Activated CD8-positive, alpha-beta T cell treated with anti-CD3 and anti-CD28 coated beads for 36 hours (primary cell): ENCODE data around the gene FLAD1. TPM values are rescaled to one million over a fixed set of nuclear protein-coding genes. Genes with fewer than 3 reads are reported as not detected.
A peak's percentile ranks its signal among the peaks of the same experiment; 100 is the strongest.

Experiments used
- ATAC-seq: fragments of 200-7000 bp; cut with Tn5 transposase; one replicate; pipeline ENCODE4 v1.10.0; 2021; ENCODE audit warnings: mild to moderate bottlenecking, moderate library complexity
- CTCF ChIA-PET: fragments of 350-600 bp; sonication (Branson Sonifier 250); formaldehyde crosslinking; loops from one replicate; lab custom pipeline; 2021; ENCODE audit warnings: antibody characterized with exemption; lab: Charles Lee
- POLR2A ChIA-PET: fragments of 350-600 bp; sonication (Branson Sonifier 250); formaldehyde crosslinking; loops from one replicate; lab custom pipeline; 2021; ENCODE audit warnings: antibody characterized with exemption; lab: Charles Lee
- DNase-seq: peaks from one replicate; pipeline ENCODE4 v3.0.0-alpha.2; 2020
- H3K27ac Mint-ChIP-seq: one replicate; pipeline ENCODE4 v1.8.0; 2021; ENCODE audit warnings: mild to moderate bottlenecking, mixed read lengths
- H3K27me3 Mint-ChIP-seq: one replicate; pipeline ENCODE4 v1.8.0; 2021; ENCODE audit warnings: mixed read lengths
- H3K36me3 Mint-ChIP-seq: one replicate; pipeline ENCODE4 v1.8.0; 2021; ENCODE audit warnings: low read depth, mixed read lengths
- H3K4me1 Mint-ChIP-seq: one replicate; pipeline ENCODE4 v1.8.0; 2021; ENCODE audit warnings: low read depth, mixed read lengths
- H3K4me3 Mint-ChIP-seq: one replicate; pipeline ENCODE4 v1.8.0; 2021; ENCODE audit warnings: mild to moderate bottlenecking, moderate library complexity, mixed read lengths
- H3K9me3 Mint-ChIP-seq: one replicate; pipeline ENCODE4 v1.8.0; 2021; ENCODE audit warnings: mixed read lengths
- CTCF ChIP-seq: fragments of 200-600 bp; IDR thresholded peaks from one replicate; pipeline ENCODE4 v1.8.0; 2022; ENCODE audit warnings: antibody characterized with exemption, mild to moderate bottlenecking
- intact Hi-C: fragments of 100-400 bp; cut with micrococcal nuclease; formaldehyde crosslinking; loops from one replicate; pipeline ENCODE4 v1.10.0; 2022
- total RNA-seq, 2 experiments: library from RNA; stranded (reverse); gene quantifications; one replicate each; pipeline ENCODE4 v1.2.3, GENCODE V29; 2021

Gene FLAD1
- total RNA-seq, 2 experiments from 2014 or later: 31.5 to 32.9 TPM

DNA sequence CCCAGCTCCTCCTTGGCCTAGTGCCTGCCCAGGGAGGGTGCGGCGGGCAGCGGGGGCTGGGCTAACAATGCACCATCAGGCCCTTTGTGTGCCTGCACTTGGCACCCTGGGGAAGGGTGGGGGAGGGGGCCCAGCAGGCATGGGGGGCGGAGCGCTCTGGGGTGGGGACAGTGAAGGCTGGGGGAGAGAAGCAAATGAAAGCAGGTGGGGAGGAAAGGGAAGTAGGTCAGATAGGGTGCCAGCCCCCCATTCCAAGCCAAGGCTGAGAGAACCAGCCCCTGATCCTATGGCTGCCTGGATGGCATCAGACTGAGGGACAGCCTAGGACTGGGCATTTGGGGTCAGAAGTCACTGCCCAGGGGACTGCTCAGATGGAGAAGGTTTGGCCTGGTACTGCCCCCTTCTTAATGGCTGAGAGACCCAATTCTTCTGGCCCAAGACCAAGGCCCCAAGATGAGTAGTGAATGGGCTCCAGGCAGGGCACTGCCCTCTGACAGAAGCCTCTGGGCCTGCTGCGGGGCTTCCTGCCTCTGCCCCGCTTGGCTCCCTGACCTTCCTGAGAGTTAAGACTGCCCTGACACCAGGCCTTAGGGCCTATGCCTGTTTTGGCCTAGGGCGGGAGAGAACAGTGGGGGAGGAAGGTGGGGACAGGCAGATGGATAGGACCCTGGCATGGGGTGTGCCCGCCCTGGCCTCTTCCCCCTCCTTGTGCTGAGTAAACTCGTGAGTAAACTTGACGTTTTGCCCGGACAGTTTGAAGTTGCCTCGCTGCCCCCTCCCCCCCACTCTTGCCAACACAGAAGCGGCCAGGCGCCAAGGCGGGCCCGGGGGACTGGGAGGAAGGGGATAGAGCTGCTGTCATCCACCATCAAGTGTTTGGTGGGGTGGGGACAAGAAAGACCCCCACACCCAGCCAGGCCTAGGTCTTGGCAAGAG is 22.2 kb downstream of the FLAD1 start:
- intact Hi-C loops: no loop called here
- DNase-seq (peak; percentile 33), ATAC-seq (no peak)
- peak overlapping the region; percentile 85 for H3K4me3 Mint-ChIP-seq
- no peaks in the 10 kb centered on the region for H3K9me3 Mint-ChIP-seq
- peaks cover 52% of the 10 kb centered on the region for H3K4me1 Mint-ChIP-seq
- peak overlapping the region; percentile 92 for H3K27ac Mint-ChIP-seq
- ChIA-PET CTCF (interaction anchor here (0.8 to 2.0 kb wide), 5 partner anchors 12 to 80 kb away, joined by 3 to 14 read pairs (median 3); partner anchors contain the start of genes FLAD1 and PMVK), POLR2A (interaction anchor here (1.4 to 4.0 kb wide), 4 partner anchors 8 to 29 kb away, joined by 4 to 24 read pairs (median 6); partner anchors contain the start of gene FLAD1)
- peaks cover 5% of the 10 kb centered on the region for H3K36me3 Mint-ChIP-seq
- H3K27me3 Mint-ChIP-seq: no peaks in the 10 kb centered on the region
- no peak for TF ChIP-seq CTCF

GRCh38 chr1:155006601-155007101 is 23.5 kb downstream of the FLAD1 start:
- ATAC-seq (peak; percentile 54), DNase-seq (peak; percentile 77)
- no peaks in the 10 kb centered on the region for H3K9me3 Mint-ChIP-seq
- peak overlapping the region; percentile 92 for H3K27ac Mint-ChIP-seq
- CTCF ChIA-PET: interaction anchor here (0.8 to 1.8 kb wide), 4 partner anchors 10 to 79 kb away, joined by 3 to 12 read pairs (median 4); partner anchors contain the start of genes FLAD1 and PYGO2
- H3K4me3 Mint-ChIP-seq: peak overlapping the region; percentile 52
- peaks cover 5% of the 10 kb centered on the region for H3K36me3 Mint-ChIP-seq
- POLR2A ChIA-PET: interaction anchor here (0.6 to 4.0 kb wide), 3 partner anchors 10 to 30 kb away, joined by 3 to 24 read pairs (median 3); no protein-coding TSS in a partner anchor
- intact Hi-C loops: no loop called here
- no peak for TF ChIP-seq CTCF
- no peaks in the 10 kb centered on the region for H3K27me3 Mint-ChIP-seq
- peaks cover 63% of the 10 kb centered on the region for H3K4me1 Mint-ChIP-seq

- no peaks in the 10 kb centered on the region for H3K9me3 Mint-ChIP-seq
- H3K36me3 Mint-ChIP-seq: peaks cover 5% of the 10 kb centered on the region
- DNase-seq: no peak
- ATAC-seq: no peak
- CTCF ChIA-PET: interaction anchor here (0.9 to 1.8 kb wide), 4 partner anchors 10 to 78 kb away, joined by 3 to 17 read pairs (median 8); partner anchors contain the start of gene ADAM15
- no peak overlapping the region for H3K4me3 Mint-ChIP-seq
- H3K4me1 Mint-ChIP-seq: peaks cover 67% of the 10 kb centered on the region
- H3K27ac Mint-ChIP-seq: no peak overlapping the region
- no peaks in the 10 kb centered on the region for H3K27me3 Mint-ChIP-seq
- POLR2A ChIA-PET: interaction anchor here (0.7 to 4.0 kb wide), 5 partner anchors 7 to 45 kb away, joined by 3 to 24 read pairs (median 3); partner anchors contain the start of gene PYGO2
- intact Hi-C loops: no loop called here
- TF ChIP-seq CTCF: no peak
These were observed 24.2 kb downstream of the FLAD1 start for GRCh38 chr1:155007251-155007828.

- CTCF ChIA-PET: interaction anchor here (0.8 to 1.5 kb wide), 5 partner anchors 9 to 47 kb away, joined by 3 to 17 read pairs (median 4); partner anchors contain the start of genes ADAM15 and PYGO2
- no peak for ATAC-seq
- Mint-ChIP-seq H3K27ac (no peak overlapping the region), H3K4me3 (no peak overlapping the region), H3K9me3 (no peaks in the 10 kb centered on the region), H3K27me3 (no peaks in the 10 kb centered on the region), H3K4me1 (peaks cover 76% of the 10 kb centered on the region), H3K36me3 (peaks cover 5% of the 10 kb centered on the region)
- no peak for TF ChIP-seq CTCF
- intact Hi-C loops: no loop called here
- POLR2A ChIA-PET: interaction anchor here (0.6 to 4.0 kb wide), 5 partner anchors 8 to 46 kb away, joined by 3 to 24 read pairs (median 3); partner anchors contain the start of gene PYGO2
- DNase-seq: no peak
These were observed 25.1 kb downstream of the FLAD1 start for GRCh38 chr1:155008015-155008941.
